CD8-positive, alpha-beta memory T cell (primary cell): ENCODE measurements around the gene SBK2. TPM values are rescaled to one million over a fixed set of nuclear protein-coding genes. Genes with fewer than 3 reads are reported as not detected.

Source experiments
- CTCF ChIA-PET: fragments of 350-600 bp; sonication (Branson Sonifier 250); formaldehyde crosslinking; loops from one replicate; lab custom pipeline; 2021; ENCODE audit warnings: antibody characterized with exemption; lab: Charles Lee
- POLR2A ChIA-PET: fragments of 350-600 bp; sonication (Branson Sonifier 250); formaldehyde crosslinking; loops from one replicate; lab custom pipeline; 2021; ENCODE audit warnings: antibody characterized with exemption; lab: Charles Lee
- DNase-seq, 5 donors: peaks; one replicate each; pipeline versions ENCODE4 v3.0.0 to v3.0.0-alpha.2; 2020 to 2022; ENCODE audit warnings: mixed read lengths in 1 of 5
- H3K27ac ChIP-seq: one replicate; pipeline ENCODE4 v1.7.0; 2013; ENCODE audit warnings: low read depth, mild to moderate bottlenecking, low read length, moderate library complexity
- H3K27me3 ChIP-seq: 2 replicates; pipeline ENCODE4 v1.7.0; 2013; ENCODE audit warnings: low read length, mild to moderate bottlenecking; ENCODE audit not compliant: insufficient read depth, poor library complexity, severe bottlenecking
- H3K36me3 ChIP-seq: 2 replicates; pipeline ENCODE4 v1.7.0; 2013; ENCODE audit warnings: mild to moderate bottlenecking, low read length, moderate library complexity; ENCODE audit not compliant: insufficient read depth
- H3K4me1 ChIP-seq: 2 replicates; pipeline ENCODE4 v1.7.0; 2013; ENCODE audit warnings: mild to moderate bottlenecking, low read length, moderate library complexity; ENCODE audit not compliant: insufficient read depth
- H3K4me3 ChIP-seq: 2 replicates; pipeline ENCODE4 v1.7.0; 2013; ENCODE audit warnings: mild to moderate bottlenecking, low read length
- H3K9me3 ChIP-seq: 2 replicates; pipeline ENCODE4 v1.7.0; 2013; ENCODE audit warnings: mild to moderate bottlenecking, low read length
- H3K27ac Mint-ChIP-seq, 8 donors: one replicate each; pipeline ENCODE4 v1.8.0; 2020 to 2021; ENCODE audit warnings: mixed read lengths in 8 of 8, mild to moderate bottlenecking in 6 of 8, inconsistent platforms in 3 of 8, moderate library complexity in 3 of 8
- H3K27me3 Mint-ChIP-seq, 2 donors: one replicate each; pipeline ENCODE4 v1.8.0; 2020 to 2021; ENCODE audit warnings: mixed read lengths in 2 of 2, mild to moderate bottlenecking in 1 of 2, moderate library complexity in 1 of 2
- H3K36me3 Mint-ChIP-seq, 3 donors: one replicate each; pipeline ENCODE4 v1.8.0; 2020 to 2021; ENCODE audit warnings: mixed read lengths in 3 of 3, inconsistent platforms in 1 of 3, mild to moderate bottlenecking in 1 of 3
- H3K4me1 Mint-ChIP-seq, 3 donors: one replicate each; pipeline ENCODE4 v1.8.0; 2020 to 2021; ENCODE audit warnings: mixed read lengths in 3 of 3, inconsistent platforms in 1 of 3, mild to moderate bottlenecking in 1 of 3
- H3K4me3 Mint-ChIP-seq, 7 donors: one replicate each; pipeline ENCODE4 v1.8.0; 2020 to 2021; ENCODE audit warnings: mixed read lengths in 7 of 7, mild to moderate bottlenecking in 6 of 7, moderate library complexity in 4 of 7, inconsistent platforms in 2 of 7
- H3K9me3 Mint-ChIP-seq, 5 donors: one replicate each; pipeline ENCODE4 v1.8.0; 2020 to 2022; ENCODE audit warnings: mixed read lengths in 5 of 5, mild to moderate bottlenecking in 3 of 5, moderate library complexity in 2 of 5, inconsistent platforms in 1 of 5
- polyA plus RNA-seq: library from polyadenylated mRNA; unstranded; fragments of 300-500 nt; fragmentation: Illumina TruSeq; gene quantifications from one replicate; pipeline ENCODE4 v1.2.3, GENCODE V29; 2021
- total RNA-seq, 2 experiments: library from RNA; stranded (reverse); gene quantifications; one replicate each; pipeline ENCODE4 v1.2.3, GENCODE V29; 2021

The SBK2 gene
- total and polyA plus RNA-seq, 3 experiments from 2014 or later: not detected

GRCh38 chr19:55544776-55545439 is 8.0 kb upstream of the SBK2 start:
- Histone ChIP-seq H3K27me3 (no peaks in the 10 kb centered on the region), H3K27ac (peak overlapping the region; percentile 27), H3K4me3 (no peak overlapping the region), H3K36me3 (no peaks in the 10 kb centered on the region), H3K9me3 (no peaks in the 10 kb centered on the region), H3K4me1 (no peaks in the 10 kb centered on the region)
- ChIA-PET CTCF (no interaction called here), POLR2A (no interaction called here)
- H3K9me3 Mint-ChIP-seq: no peaks in the 10 kb centered on the region
- peaks cover 8 to 35% of the 10 kb centered on the region in 2 donors for H3K27me3 Mint-ChIP-seq
- no peak overlapping the region for H3K4me3 Mint-ChIP-seq
- H3K4me1 Mint-ChIP-seq: no peaks in the 10 kb centered on the region
- H3K36me3 Mint-ChIP-seq: no peaks in the 10 kb centered on the region
- no peak for DNase-seq
- no peak overlapping the region for H3K27ac Mint-ChIP-seq

GRCh38 chr19:55544014-55544413 is 7.1 kb upstream of the SBK2 start:
- no peak for DNase-seq
- no peaks in the 10 kb centered on the region for H3K36me3 Mint-ChIP-seq
- Histone ChIP-seq H3K4me1 (no peaks in the 10 kb centered on the region), H3K36me3 (no peaks in the 10 kb centered on the region), H3K27ac (no peak overlapping the region), H3K4me3 (no peak overlapping the region), H3K27me3 (no peaks in the 10 kb centered on the region), H3K9me3 (no peaks in the 10 kb centered on the region)
- no peak overlapping the region for H3K4me3 Mint-ChIP-seq
- ChIA-PET CTCF (no interaction called here), POLR2A (no interaction called here)
- H3K4me1 Mint-ChIP-seq: no peaks in the 10 kb centered on the region
- H3K9me3 Mint-ChIP-seq: no peaks in the 10 kb centered on the region
- H3K27me3 Mint-ChIP-seq: peaks cover 7 to 32% of the 10 kb centered on the region in 2 donors
- no peak overlapping the region for H3K27ac Mint-ChIP-seq

- no peaks in the 10 kb centered on the region for H3K9me3 Mint-ChIP-seq
- no peak overlapping the region for H3K27ac ChIP-seq
- POLR2A ChIA-PET: no interaction called here
- H3K27me3 Mint-ChIP-seq: peaks cover 6 to 32% of the 10 kb centered on the region in 2 donors
- H3K4me3 ChIP-seq: no peak overlapping the region
- no peaks in the 10 kb centered on the region for H3K4me1 ChIP-seq
- CTCF ChIA-PET: no interaction called here
- no peaks in the 10 kb centered on the region for H3K36me3 Mint-ChIP-seq
- H3K27me3 ChIP-seq: no peaks in the 10 kb centered on the region
- H3K27ac Mint-ChIP-seq: no peak overlapping the region
- DNase-seq: no peak
- no peaks in the 10 kb centered on the region for H3K4me1 Mint-ChIP-seq
- no peak overlapping the region for H3K4me3 Mint-ChIP-seq
- no peaks in the 10 kb centered on the region for H3K36me3 ChIP-seq
- no peaks in the 10 kb centered on the region for H3K9me3 ChIP-seq
Observed at GRCh38 chr19:55543567-55543966, 6.6 kb upstream of the SBK2 start.

- no peak overlapping the region for H3K4me3 Mint-ChIP-seq
- no peaks in the 10 kb centered on the region for H3K27me3 ChIP-seq
- H3K27ac Mint-ChIP-seq: peak overlapping the region in 1 of 8 donors; percentile 9
- no peaks in the 10 kb centered on the region for H3K9me3 Mint-ChIP-seq
- no peak overlapping the region for H3K27ac ChIP-seq
- no peaks in the 10 kb centered on the region for H3K9me3 ChIP-seq
- H3K4me3 ChIP-seq: no peak overlapping the region
- POLR2A ChIA-PET: no interaction called here
- peaks cover 1 to 21% of the 10 kb centered on the region in 2 donors for H3K27me3 Mint-ChIP-seq
- no peaks in the 10 kb centered on the region for H3K36me3 Mint-ChIP-seq
- no peak for DNase-seq
- no peaks in the 10 kb centered on the region for H3K4me1 ChIP-seq
- CTCF ChIA-PET: no interaction called here
- no peaks in the 10 kb centered on the region for H3K36me3 ChIP-seq
- H3K4me1 Mint-ChIP-seq: no peaks in the 10 kb centered on the region
Observed at GRCh38 chr19:55542292-55542855, 5.4 kb upstream of the SBK2 start.

GRCh38 chr19:55541091-55541490 is 4.2 kb upstream of the SBK2 start:
- Histone ChIP-seq H3K36me3 (no peaks in the 10 kb centered on the region), H3K27ac (no peak overlapping the region), H3K4me3 (no peak overlapping the region), H3K9me3 (no peaks in the 10 kb centered on the region), H3K27me3 (no peaks in the 10 kb centered on the region), H3K4me1 (no peaks in the 10 kb centered on the region)
- H3K9me3 Mint-ChIP-seq: no peaks in the 10 kb centered on the region
- ChIA-PET CTCF (no interaction called here), POLR2A (no interaction called here)
- no peaks in the 10 kb centered on the region for H3K36me3 Mint-ChIP-seq
- H3K4me1 Mint-ChIP-seq: no peaks in the 10 kb centered on the region
- no peak overlapping the region for H3K27ac Mint-ChIP-seq
- no peak overlapping the region for H3K4me3 Mint-ChIP-seq
- DNase-seq: no peak
- peaks cover 0 to 17% of the 10 kb centered on the region in 2 donors for H3K27me3 Mint-ChIP-seq

GRCh38 chr19:55540619-55541018 is 3.7 kb upstream of the SBK2 start:
- ChIA-PET POLR2A (no interaction called here), CTCF (no interaction called here)
- no peak for DNase-seq
- H3K27me3 ChIP-seq: no peaks in the 10 kb centered on the region
- Mint-ChIP-seq H3K4me3 (no peak overlapping the region), H3K36me3 (no peaks in the 10 kb centered on the region), H3K9me3 (no peaks in the 10 kb centered on the region), H3K4me1 (no peaks in the 10 kb centered on the region), H3K27me3 (peaks cover 0 to 13% of the 10 kb centered on the region in 2 donors), H3K27ac (no peak overlapping the region)
- H3K4me1 ChIP-seq: no peaks in the 10 kb centered on the region
- no peak overlapping the region for H3K27ac ChIP-seq
- no peaks in the 10 kb centered on the region for H3K9me3 ChIP-seq
- H3K36me3 ChIP-seq: no peaks in the 10 kb centered on the region
- no peak overlapping the region for H3K4me3 ChIP-seq

- peak overlapping the region in 1 of 8 donors; percentile 32 for H3K27ac Mint-ChIP-seq
- DNase-seq: no peak
- H3K36me3 Mint-ChIP-seq: no peaks in the 10 kb centered on the region
- Histone ChIP-seq H3K4me3 (no peak overlapping the region), H3K27me3 (no peaks in the 10 kb centered on the region), H3K4me1 (no peaks in the 10 kb centered on the region), H3K27ac (no peak overlapping the region), H3K36me3 (no peaks in the 10 kb centered on the region), H3K9me3 (no peaks in the 10 kb centered on the region)
- no peaks in the 10 kb centered on the region for H3K4me1 Mint-ChIP-seq
- ChIA-PET CTCF (no interaction called here), POLR2A (no interaction called here)
- H3K4me3 Mint-ChIP-seq: no peak overlapping the region
- H3K9me3 Mint-ChIP-seq: no peaks in the 10 kb centered on the region
- peaks cover 1 to 7% of the 10 kb centered on the region in 2 donors for H3K27me3 Mint-ChIP-seq
Observed at GRCh38 chr19:55539090-55539984, 2.4 kb upstream of the SBK2 start.

- Histone ChIP-seq H3K4me3 (no peak overlapping the region), H3K36me3 (no peaks in the 10 kb centered on the region), H3K27ac (no peak overlapping the region), H3K27me3 (no peaks in the 10 kb centered on the region), H3K9me3 (no peaks in the 10 kb centered on the region), H3K4me1 (no peaks in the 10 kb centered on the region)
- ChIA-PET CTCF (no interaction called here), POLR2A (no interaction called here)
- H3K27me3 Mint-ChIP-seq: peaks cover 0 to 6% of the 10 kb centered on the region in 2 donors
- no peaks in the 10 kb centered on the region for H3K4me1 Mint-ChIP-seq
- H3K9me3 Mint-ChIP-seq: no peaks in the 10 kb centered on the region
- DNase-seq: no peak
- H3K27ac Mint-ChIP-seq: no peak overlapping the region
- no peak overlapping the region for H3K4me3 Mint-ChIP-seq
- H3K36me3 Mint-ChIP-seq: no peaks in the 10 kb centered on the region
Observed at GRCh38 chr19:55538132-55538531, 1.2 kb upstream of the SBK2 start.
